Smooth muscle cell (in vitro differentiated cells): ENCODE data around the gene PITX1. TPM values are rescaled to one million over a fixed set of nuclear protein-coding genes. Genes with fewer than 3 reads are reported as not detected.
A peak's percentile ranks its signal among the peaks of the same experiment; 100 is the strongest.

Experiments used
- DNase-seq: peaks from one replicate; lab custom pipeline; 2025; ENCODE audit not compliant: unreplicated experiment; lab: John Stamatoyannopoulos, UW
- H2AFZ ChIP-seq: fragments of 200-600 bp; sonication (generic); 2 replicates; pipeline ENCODE4 v1.6.0; 2016; ENCODE audit warnings: antibody characterized with exemption, low read depth, mild to moderate bottlenecking
- H3F3A ChIP-seq: fragments of 200-600 bp; sonication (generic); 2 replicates; pipeline ENCODE4 v1.6.0; 2017; ENCODE audit warnings: antibody characterized with exemption, low read depth
- H3K27ac ChIP-seq: fragments of 200-600 bp; sonication (generic); 2 replicates; pipeline ENCODE4 v1.5.1; 2016; ENCODE audit warnings: low read depth, mild to moderate bottlenecking
- H3K27me3 ChIP-seq: fragments of 200-600 bp; sonication (generic); 2 replicates; pipeline ENCODE4 v1.6.1; 2016; ENCODE audit warnings: low read depth, mild to moderate bottlenecking
- H3K36me3 ChIP-seq: fragments of 200-600 bp; sonication (generic); 2 replicates; pipeline ENCODE4 v1.5.1; 2016; ENCODE audit warnings: low read depth
- H3K4me1 ChIP-seq: fragments of 200-600 bp; sonication (generic); 2 replicates; pipeline ENCODE4 v1.5.1; 2016; ENCODE audit warnings: low read depth
- H3K4me2 ChIP-seq: fragments of 200-600 bp; sonication (generic); 2 replicates; pipeline ENCODE4 v1.6.0; 2016; ENCODE audit warnings: mild to moderate bottlenecking
- H3K4me3 ChIP-seq: fragments of 200-600 bp; sonication (generic); 2 replicates; pipeline ENCODE4 v1.5.1; 2016; ENCODE audit warnings: mild to moderate bottlenecking
- H3K79me2 ChIP-seq: fragments of 200-600 bp; sonication (generic); 2 replicates; pipeline ENCODE4 v1.6.0; 2016; ENCODE audit warnings: low read depth, mild to moderate bottlenecking
- H3K9ac ChIP-seq: fragments of 200-600 bp; sonication (generic); 2 replicates; pipeline ENCODE4 v1.6.0; 2016; ENCODE audit warnings: low read depth
- H3K9me3 ChIP-seq: fragments of 200-600 bp; sonication (generic); replicated peaks from 2 replicates; pipeline ENCODE4 v1.5.1; 2016; ENCODE audit warnings: low read depth
- H4K20me1 ChIP-seq: fragments of 200-600 bp; sonication (generic); 2 replicates; pipeline ENCODE4 v1.6.0; 2016; ENCODE audit warnings: low read depth
- CTCF ChIP-seq: fragments of 200-600 bp; sonication (generic); IDR thresholded peaks from 2 replicates; pipeline ENCODE4 v1.5.1; 2017; ENCODE audit warnings: borderline replicate concordance, mild to moderate bottlenecking, antibody characterized with exemption; ENCODE audit not compliant: insufficient read depth, poor library complexity, severe bottlenecking
- WGBS: methylation state at CpG from one replicate; pipeline ENCODE4 v1.1.7; 2016; ENCODE audit warnings: low lambda C conversion rate; 5-methylcytosine and 5-hydroxymethylcytosine counted together
- polyA plus RNA-seq: library from polyadenylated mRNA; unstranded; fragments of >200 nt; fragmentation: Nextera tagmentation; extraction: Ambion mirVana; gene quantifications from 2 replicates; pipeline ENCODE4 v1.2.1, GENCODE V29; 2016
- total RNA-seq: library from RNA; depleted of rRNA; stranded (reverse); fragments of >200 nt; gene quantifications from 2 replicates; pipeline ENCODE4 v1.2.3, GENCODE V29; 2014

The PITX1 gene
- total and polyA plus RNA-seq, 2 experiments from 2014 or later, result 161 to 473 TPM

GRCh38 chr5:135040333-135041144 is 6.5 kb upstream of the PITX1 start:
- H2AFZ ChIP-seq, result peak overlapping the region; percentile 40
- H3K27me3 ChIP-seq, result peaks cover 75% of the 10 kb centered on the region
- H3K9me3 ChIP-seq, result no peaks in the 10 kb centered on the region
- DNase-seq, result no peak
- 11% methylated on average over 48 of the region's 51 CpGs for WGBS
- no peak overlapping the region for H3K4me3 ChIP-seq
- peaks cover 44% of the 10 kb centered on the region for H3K79me2 ChIP-seq
- no peak overlapping the region for H3K27ac ChIP-seq
- no peak for TF ChIP-seq CTCF
- H3K36me3 ChIP-seq, result no peaks in the 10 kb centered on the region
- peaks cover 8% of the 10 kb centered on the region for H3K4me1 ChIP-seq
- no peak overlapping the region for H3K9ac ChIP-seq
- no peaks in the 10 kb centered on the region for H4K20me1 ChIP-seq
- H3K4me2 ChIP-seq, result peak overlapping the region; percentile 93
- H3F3A ChIP-seq, result no peaks in the 10 kb centered on the region

GRCh38 chr5:135040034-135040332 is 6.0 kb upstream of the PITX1 start:
- Histone ChIP-seq H3K36me3 (no peaks in the 10 kb centered on the region), H4K20me1 (no peaks in the 10 kb centered on the region), H3F3A (peaks cover 2% of the 10 kb centered on the region), H3K27me3 (peaks cover 75% of the 10 kb centered on the region), H3K4me3 (peak overlapping the region; percentile 61), H3K27ac (no peak overlapping the region), H3K4me2 (peak overlapping the region; percentile 93), H3K4me1 (peaks cover 9% of the 10 kb centered on the region), H3K9me3 (no peaks in the 10 kb centered on the region), H3K79me2 (peaks cover 50% of the 10 kb centered on the region), H3K9ac (no peak overlapping the region), H2AFZ (peak overlapping the region; percentile 40)
- WGBS, result 7% methylated on average over 11 of the region's 11 CpGs
- no peak for DNase-seq
- no peak for TF ChIP-seq CTCF

- no peaks in the 10 kb centered on the region for H3K36me3 ChIP-seq
- peaks cover 55% of the 10 kb centered on the region for H3K79me2 ChIP-seq
- peaks cover 14% of the 10 kb centered on the region for H3K4me1 ChIP-seq
- no peak for TF ChIP-seq CTCF
- DNase-seq, result no peak
- H3K27ac ChIP-seq, result peak overlapping the region; percentile 0
- peak overlapping the region; percentile 93 for H3K4me2 ChIP-seq
- H3K9me3 ChIP-seq, result no peaks in the 10 kb centered on the region
- peak overlapping the region; percentile 22 for H3K9ac ChIP-seq
- WGBS, result 2% methylated on average over 63 of the region's 87 CpGs
- H2AFZ ChIP-seq, result peak overlapping the region; percentile 40
- peaks cover 6% of the 10 kb centered on the region for H3F3A ChIP-seq
- H4K20me1 ChIP-seq, result no peaks in the 10 kb centered on the region
- H3K27me3 ChIP-seq, result peaks cover 72% of the 10 kb centered on the region
- H3K4me3 ChIP-seq, result peak overlapping the region; percentile 61
Measured at GRCh38 chr5:135039271-135040033, 5.4 kb upstream of the PITX1 start.
